Middle frontal gyrus (tissue), 1 donor: ENCODE data around the gene SHLD1.
A peak's percentile ranks its signal among the peaks of the same experiment; 100 is the strongest.
"Not testable (repeated sequence)": the region's sequence is repeated elsewhere in the genome, so short reads cannot be mapped to it uniquely, and the experiment has no call there.

Experiments used
- DNase-seq: peaks from one replicate; pipeline ENCODE4 v3.0.0-alpha.2; 2015; ENCODE audit warnings: low spot score; ENCODE audit errors: extremely low spot score

Gene SHLD1

GRCh38 chr20:5749952-5750779 lies at the start of gene SHLD1:
TSS of gene SHLD1 (plus strand) at chr20:5750401. CDS start at chr20:5772866, 22,465 bp downstream.
- peak; percentile 66 for DNase-seq

GRCh38 chr20:5702339-5702738 lies 47.9 kb upstream of the SHLD1 start:
- DNase-seq, result not testable (repeated sequence)

GRCh38 chr20:5703681-5704101 lies 46.5 kb upstream of the SHLD1 start:
- DNase-seq, result no peak

GRCh38 chr20:5705827-5706226 lies 44.4 kb upstream of the SHLD1 start:
- no peak for DNase-seq

- no peak for DNase-seq
These were observed 43.4 kb upstream of the SHLD1 start for GRCh38 chr20:5706797-5707196.

GRCh38 chr20:5710551-5710950 lies 39.6 kb upstream of the SHLD1 start:
- DNase-seq, result no peak

GRCh38 chr20:5714261-5715041 lies 35.8 kb upstream of the SHLD1 start:
- DNase-seq, result no peak

- DNase-seq, result no peak
These were observed 34.9 kb upstream of the SHLD1 start for GRCh38 chr20:5715071-5715841.

- DNase-seq, result no peak
These were observed 33.2 kb upstream of the SHLD1 start for GRCh38 chr20:5716953-5717352.

GRCh38 chr20:5718896-5719595 lies 31.2 kb upstream of the SHLD1 start:
- DNase-seq, result no peak

- DNase-seq, result no peak
These were observed 30.3 kb upstream of the SHLD1 start for GRCh38 chr20:5719861-5720403.

GRCh38 chr20:5720696-5721095 lies 29.5 kb upstream of the SHLD1 start:
- no peak for DNase-seq

GRCh38 chr20:5721356-5721755 lies 28.8 kb upstream of the SHLD1 start:
- DNase-seq, result not testable (repeated sequence)

GRCh38 chr20:5722927-5723326 lies 27.3 kb upstream of the SHLD1 start:
- DNase-seq, result no peak

- not testable (repeated sequence) for DNase-seq
These were observed 25.1 kb upstream of the SHLD1 start for GRCh38 chr20:5725183-5725463.

GRCh38 chr20:5727018-5727515 lies 23.1 kb upstream of the SHLD1 start:
- no peak for DNase-seq

GRCh38 chr20:5729348-5729747 lies 20.9 kb upstream of the SHLD1 start:
- DNase-seq, result no peak

- no peak for DNase-seq
These were observed 20.1 kb upstream of the SHLD1 start for GRCh38 chr20:5730131-5730530.

- DNase-seq, result peak; percentile 25
These were observed 18.3 kb upstream of the SHLD1 start for GRCh38 chr20:5731753-5732366.

GRCh38 chr20:5734602-5735001 lies 15.6 kb upstream of the SHLD1 start:
- no peak for DNase-seq
